Neural cell (in vitro differentiated cells): ENCODE measurements around the gene DDX21.

Source experiments
- CTCF ChIP-seq: fragments of 450-650 bp; IDR thresholded peaks from 2 replicates; pipeline ENCODE4 v1.5.1; 2014; ENCODE audit warnings: antibody characterized with exemption, mild to moderate bottlenecking, moderate library complexity; ENCODE audit not compliant: poor library complexity, severe bottlenecking
- EZH2 ChIP-seq: fragments of 200-600, 300-800 bp; shearing (Covaris generic), sonication (generic); IDR thresholded peaks from 2 replicates; pipeline ENCODE4 v1.6.1; 2014; ENCODE audit warnings: antibody characterized with exemption, low read length, borderline replicate concordance, mild to moderate bottlenecking; ENCODE audit not compliant: insufficient read depth, poor library complexity, severe bottlenecking
- MXI1 ChIP-seq: fragments of 450-650 bp; conservative IDR thresholded peaks from 2 replicates; pipeline ENCODE4 v1.6.1; 2014; ENCODE audit warnings: antibody characterized with exemption, mild to moderate bottlenecking; ENCODE audit not compliant: poor library complexity, severe bottlenecking
- POLR2AphosphoS5 ChIP-seq: IDR thresholded peaks from 2 replicates; pipeline ENCODE4 v1.6.1; 2012
- REST ChIP-seq: IDR thresholded peaks from 2 replicates; pipeline ENCODE4 v1.6.1; 2012; ENCODE audit warnings: borderline replicate concordance

- TF ChIP-seq CTCF: no peak
- TF ChIP-seq EZH2: no peak
- no peak for TF ChIP-seq MXI1
- TF ChIP-seq REST: no peak
- TF ChIP-seq POLR2AphosphoS5: no peak
These were observed 51.3 kb downstream of the DDX21 start for GRCh38 chr10:69007260-69007659.
